ENCODE results near the gene KIF2C. TPM values are rescaled to one million over a fixed set of nuclear protein-coding genes. Genes with fewer than 3 reads are reported as not detected.
"Not testable (repeated sequence)": the region's sequence is repeated elsewhere in the genome, so short reads cannot be mapped to it uniquely, and the experiment has no call there.

KIF2C gene
- 39.0 and 54.1 TPM in 2 replicates for total RNA-seq (2014; rRNA removed; shearing (Covaris generic); ENCODE audit: low replicate concordance)

GRCh38 chr1:44739307-44740178, at the start of gene KIF2C:
Gene KIF2C (plus strand): TSS chr1:44739837. CDS start chr1:44739933, 96 bp downstream.
- no peaks in the 10 kb centered on the region for H3K27me3 ChIP-seq
- H3K9me3 ChIP-seq = no peaks in the 10 kb centered on the region
- H3K4me3 ChIP-seq = peak within 1 kb of the TSS; percentile 77
- H3K36me3 ChIP-seq = peaks cover 27% of the 10 kb centered on the region
- DNase-seq = peak; percentile 97

- DNase-seq = no peak
- Histone ChIP-seq H3K27me3 (no peaks in the 10 kb centered on the region), H3K9me3 (no peaks in the 10 kb centered on the region), H3K36me3 (no peaks in the 10 kb centered on the region), H3K4me3 (no peak overlapping the region)
Measured at GRCh38 chr1:44693159-44693558, 46.5 kb upstream of the KIF2C start.

DNA sequence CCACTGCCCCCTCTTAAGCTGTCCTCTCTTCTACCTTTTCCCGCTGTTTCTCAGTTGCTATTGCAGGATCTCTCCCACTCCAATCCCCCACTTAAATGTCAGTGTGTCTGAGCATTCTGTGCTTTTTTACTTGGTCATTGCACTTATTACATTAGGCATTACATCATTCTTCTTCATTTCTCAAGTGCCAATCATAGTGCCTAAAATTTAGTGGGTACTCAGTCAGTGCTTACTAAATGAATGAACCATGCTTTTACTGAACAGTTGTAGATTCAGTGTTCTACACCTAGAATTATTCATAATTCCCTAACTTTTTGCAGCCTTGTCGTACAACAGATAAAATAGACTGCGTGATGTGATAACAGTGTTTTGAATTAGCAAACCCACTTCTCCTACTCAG, 45.7 kb upstream of the KIF2C start:
- H3K9me3 ChIP-seq = no peaks in the 10 kb centered on the region
- DNase-seq = no peak
- no peaks in the 10 kb centered on the region for H3K36me3 ChIP-seq
- H3K4me3 ChIP-seq = no peak overlapping the region
- no peaks in the 10 kb centered on the region for H3K27me3 ChIP-seq

- Histone ChIP-seq H3K9me3 (no peaks in the 10 kb centered on the region), H3K36me3 (no peaks in the 10 kb centered on the region), H3K27me3 (no peaks in the 10 kb centered on the region), H3K4me3 (no peak overlapping the region)
- DNase-seq = no peak
Measured at GRCh38 chr1:44694863-44695478, 44.7 kb upstream of the KIF2C start.

GRCh38 chr1:44695671-44696070, 44.0 kb upstream of the KIF2C start:
- Histone ChIP-seq H3K36me3 (no peaks in the 10 kb centered on the region), H3K4me3 (no peak overlapping the region), H3K9me3 (no peaks in the 10 kb centered on the region), H3K27me3 (no peaks in the 10 kb centered on the region)
- DNase-seq = no peak

DNA sequence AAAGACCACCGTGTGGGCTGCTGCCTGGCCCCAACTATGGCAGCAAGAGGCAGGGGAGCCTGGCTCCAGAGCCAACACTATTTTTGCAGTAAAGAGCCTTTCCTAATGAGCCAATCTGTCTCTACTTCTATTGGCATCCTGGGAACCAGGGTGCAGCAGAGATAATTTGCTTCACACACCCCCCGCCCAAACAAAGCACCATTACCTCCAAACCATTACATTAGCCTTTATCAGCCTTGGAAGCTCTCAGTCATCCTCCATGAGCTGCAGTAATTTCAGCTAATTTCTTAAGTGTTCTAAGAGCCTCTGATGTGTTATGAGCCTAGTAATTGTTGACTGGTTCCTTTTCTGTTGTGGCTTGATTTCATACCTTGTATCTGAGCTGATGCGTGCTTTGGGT, 43.5 kb upstream of the KIF2C start:
- DNase-seq = no peak
- Histone ChIP-seq H3K9me3 (no peaks in the 10 kb centered on the region), H3K4me3 (no peak overlapping the region), H3K36me3 (no peaks in the 10 kb centered on the region), H3K27me3 (no peaks in the 10 kb centered on the region)

GRCh38 chr1:44696789-44697345, 42.8 kb upstream of the KIF2C start:
- no peak for DNase-seq
- Histone ChIP-seq H3K4me3 (no peak overlapping the region), H3K27me3 (no peaks in the 10 kb centered on the region), H3K36me3 (no peaks in the 10 kb centered on the region), H3K9me3 (no peaks in the 10 kb centered on the region)

DNA sequence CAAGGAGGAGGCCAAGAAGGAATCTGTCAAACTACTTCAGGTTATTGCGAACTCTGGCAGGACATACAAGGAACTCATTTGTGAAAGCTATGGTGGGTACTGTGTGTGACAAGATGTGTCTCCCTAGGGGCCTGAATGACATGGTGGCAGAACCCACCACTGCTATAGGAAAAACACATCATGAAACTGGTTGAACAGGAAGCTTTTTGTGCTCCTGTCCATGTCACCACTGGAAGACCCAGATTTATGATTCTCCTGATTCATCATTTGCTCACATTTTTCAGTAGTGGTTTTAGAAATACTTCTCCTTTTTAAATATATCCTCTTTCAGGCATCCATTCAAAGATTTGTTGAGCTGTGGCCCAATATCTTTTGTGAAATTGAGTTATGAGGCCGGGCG, 41.5 kb upstream of the KIF2C start:
- no peak overlapping the region for H3K4me3 ChIP-seq
- H3K9me3 ChIP-seq = no peaks in the 10 kb centered on the region
- DNase-seq = no peak
- H3K27me3 ChIP-seq = no peaks in the 10 kb centered on the region
- H3K36me3 ChIP-seq = no peaks in the 10 kb centered on the region

GRCh38 chr1:44699375-44699774, 40.3 kb upstream of the KIF2C start:
- H3K27me3 ChIP-seq, H3K4me3 ChIP-seq, H3K9me3 ChIP-seq, H3K36me3 ChIP-seq, DNase-seq: not testable (repeated sequence)

- Histone ChIP-seq H3K9me3 (no peaks in the 10 kb centered on the region), H3K36me3 (no peaks in the 10 kb centered on the region), H3K4me3 (no peak overlapping the region), H3K27me3 (no peaks in the 10 kb centered on the region)
- no peak for DNase-seq
Measured at GRCh38 chr1:44700573-44700972, 39.1 kb upstream of the KIF2C start.

- Histone ChIP-seq H3K27me3 (no peaks in the 10 kb centered on the region), H3K4me3 (no peak overlapping the region), H3K9me3 (no peaks in the 10 kb centered on the region), H3K36me3 (no peaks in the 10 kb centered on the region)
- no peak for DNase-seq
Measured at GRCh38 chr1:44701141-44701573, 38.5 kb upstream of the KIF2C start.

- no peak for DNase-seq
- Histone ChIP-seq H3K27me3 (no peaks in the 10 kb centered on the region), H3K9me3 (no peaks in the 10 kb centered on the region), H3K4me3 (no peak overlapping the region), H3K36me3 (no peaks in the 10 kb centered on the region)
Measured at GRCh38 chr1:44705470-44705869, 34.2 kb upstream of the KIF2C start.

DNA sequence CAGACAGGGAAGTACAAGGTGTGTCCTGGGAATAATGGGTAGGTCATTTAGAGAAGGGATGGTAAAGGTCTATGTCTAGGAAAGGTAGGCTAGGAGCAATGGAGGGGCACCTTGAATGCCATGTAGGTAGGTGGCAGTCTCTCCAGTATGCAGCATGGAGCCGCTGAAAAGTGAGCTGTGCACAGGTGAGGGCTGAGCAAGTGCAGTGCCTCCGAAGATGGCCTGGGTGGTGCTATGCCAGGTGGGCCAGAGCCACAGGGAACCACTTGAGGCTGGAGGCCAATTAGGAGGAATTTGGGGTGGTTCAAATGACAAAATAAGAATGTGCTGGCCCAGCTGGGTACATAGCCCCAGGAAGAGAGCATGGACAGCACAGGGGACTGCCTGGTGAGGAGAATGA, 33.7 kb upstream of the KIF2C start:
- H3K9me3 ChIP-seq = no peaks in the 10 kb centered on the region

DNA sequence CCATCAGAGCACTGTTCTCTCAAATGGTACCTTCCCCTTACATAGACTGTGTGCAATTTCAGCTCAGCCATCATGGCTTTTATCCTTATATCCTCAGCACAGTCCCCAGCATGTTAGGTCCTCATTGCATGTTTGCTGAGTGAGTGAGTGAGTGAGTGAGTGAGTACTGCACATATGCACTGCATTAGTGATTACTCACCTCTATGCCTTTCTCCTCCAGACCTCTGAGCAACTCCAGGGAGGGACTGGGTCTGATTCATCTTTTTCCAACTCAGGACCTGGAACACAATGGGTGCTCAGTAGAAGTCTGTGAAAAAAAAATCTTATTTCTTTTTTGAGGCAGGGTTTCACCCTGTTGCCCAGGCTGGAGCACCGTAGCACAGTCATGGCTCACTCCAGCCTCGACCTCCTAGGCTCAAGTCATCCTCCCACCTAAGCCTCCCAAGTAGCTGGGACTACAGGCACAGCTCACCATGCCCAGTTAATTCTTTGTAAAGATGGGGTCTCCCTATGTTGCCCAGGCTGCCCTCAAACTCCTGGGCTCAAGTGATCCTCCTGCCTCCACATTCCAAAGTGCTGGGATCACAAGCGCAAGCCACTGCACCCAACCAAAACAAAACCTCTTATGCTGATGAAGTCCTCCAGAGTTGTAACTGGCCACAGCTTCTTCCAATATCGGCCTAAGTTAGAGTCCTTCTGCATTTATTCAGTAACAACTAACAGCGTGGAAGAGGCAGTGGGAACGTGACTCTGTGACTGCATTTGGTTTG, 32.3 kb upstream of the KIF2C start:
- Histone ChIP-seq H3K36me3 (no peaks in the 10 kb centered on the region), H3K9me3 (no peaks in the 10 kb centered on the region), H3K27me3 (no peaks in the 10 kb centered on the region; the same call in 1 of the 2 replicates), H3K4me3 (no peak overlapping the region)
- DNase-seq = peak; percentile 76

More for the DNA sequence above, 33.7 kb upstream of the KIF2C start:
- Histone ChIP-seq H3K4me3 (no peak overlapping the region), H3K27me3 (no peaks in the 10 kb centered on the region; the same call in 1 of the 2 replicates), H3K36me3 (no peaks in the 10 kb centered on the region)
- no peak for DNase-seq

DNA sequence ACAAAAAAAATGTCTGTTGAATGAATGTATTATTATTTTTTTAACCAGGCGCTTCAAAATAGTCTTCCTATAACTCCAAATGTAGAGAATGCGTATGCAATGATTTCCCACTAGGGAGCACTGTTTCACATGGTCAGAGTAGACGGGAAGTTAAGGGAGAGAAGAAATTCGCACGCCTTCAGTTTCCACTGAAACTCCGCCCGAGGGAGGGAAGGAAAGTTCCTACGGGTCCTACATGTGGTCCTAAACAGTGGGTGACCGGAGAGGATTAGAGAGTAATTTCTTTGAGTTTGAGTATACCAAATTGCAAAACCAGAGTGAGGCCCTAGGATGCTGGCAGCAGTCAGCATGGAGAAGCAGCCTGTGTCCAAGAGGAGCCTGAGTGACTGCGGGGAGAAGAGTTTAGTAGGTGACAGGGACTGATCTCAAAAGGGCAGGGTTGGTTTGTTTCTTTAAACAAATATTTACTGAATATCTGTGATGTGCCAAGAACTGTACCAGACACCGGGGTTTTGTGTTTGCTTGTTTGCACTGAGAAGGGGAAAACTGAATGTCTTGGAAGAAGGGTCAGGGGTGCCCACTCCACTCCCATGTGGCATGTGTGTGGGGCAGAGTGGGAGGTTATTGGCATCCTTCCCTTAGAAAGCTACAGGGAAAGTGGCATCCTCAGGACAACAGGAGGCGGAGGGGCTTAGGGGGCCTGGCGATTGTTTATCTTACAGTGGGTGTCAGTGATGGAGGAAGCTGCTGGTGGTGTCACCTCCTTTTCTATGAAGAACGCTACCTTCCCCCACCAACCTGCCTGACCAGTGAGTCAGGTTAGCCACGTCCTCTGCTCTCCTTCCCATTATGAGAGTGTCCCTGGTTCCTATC, 31.4 kb upstream of the KIF2C start:
- H3K9me3 ChIP-seq = no peaks in the 10 kb centered on the region
- DNase-seq = peak; percentile 33
- no peaks in the 10 kb centered on the region for H3K36me3 ChIP-seq
- H3K4me3 ChIP-seq = no peak overlapping the region
- H3K27me3 ChIP-seq = no peaks in the 10 kb centered on the region; the same call in 1 of the 2 replicates

GRCh38 chr1:44713321-44713781, 26.3 kb upstream of the KIF2C start:
- no peak for DNase-seq
- no peak overlapping the region for H3K4me3 ChIP-seq
- H3K27me3 ChIP-seq = no peaks in the 10 kb centered on the region; the same call in 1 of the 2 replicates
- H3K36me3 ChIP-seq = no peaks in the 10 kb centered on the region
- no peaks in the 10 kb centered on the region for H3K9me3 ChIP-seq
